HG03196 (cell line): Measurements from ENCODE around the gene PPP3R2.
"Not testable (repeated sequence)": the region's sequence is repeated elsewhere in the genome, so short reads cannot be mapped to it uniquely, and the experiment has no call there.

Experiments
- ATAC-seq: cut with Tn5 transposase; IDR thresholded peaks from one replicate; pipeline ENCODE4 v1.9.1; 2021; ENCODE audit not compliant: unreplicated experiment

The PPP3R2 gene

DNA sequence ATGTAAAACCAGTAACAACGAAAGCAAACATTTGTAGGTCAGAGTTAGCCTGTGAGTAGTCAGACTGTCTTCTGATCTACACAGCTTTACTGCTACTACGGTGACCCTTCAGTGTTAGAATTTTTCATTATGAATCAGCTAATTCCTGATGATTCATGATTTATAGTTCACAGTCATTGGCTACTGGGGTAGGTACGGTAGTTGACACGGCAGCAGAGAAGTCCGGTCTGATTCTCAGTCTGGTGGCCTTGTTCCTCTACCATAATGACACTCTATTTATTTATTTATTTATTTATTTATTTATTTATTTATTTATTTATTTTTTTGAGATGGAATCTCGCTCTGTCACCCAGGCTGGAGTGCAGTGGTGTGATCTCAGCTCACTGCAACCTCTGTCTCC lies 4.7 kb downstream of the PPP3R2 start:
- not testable (repeated sequence) for ATAC-seq

DNA sequence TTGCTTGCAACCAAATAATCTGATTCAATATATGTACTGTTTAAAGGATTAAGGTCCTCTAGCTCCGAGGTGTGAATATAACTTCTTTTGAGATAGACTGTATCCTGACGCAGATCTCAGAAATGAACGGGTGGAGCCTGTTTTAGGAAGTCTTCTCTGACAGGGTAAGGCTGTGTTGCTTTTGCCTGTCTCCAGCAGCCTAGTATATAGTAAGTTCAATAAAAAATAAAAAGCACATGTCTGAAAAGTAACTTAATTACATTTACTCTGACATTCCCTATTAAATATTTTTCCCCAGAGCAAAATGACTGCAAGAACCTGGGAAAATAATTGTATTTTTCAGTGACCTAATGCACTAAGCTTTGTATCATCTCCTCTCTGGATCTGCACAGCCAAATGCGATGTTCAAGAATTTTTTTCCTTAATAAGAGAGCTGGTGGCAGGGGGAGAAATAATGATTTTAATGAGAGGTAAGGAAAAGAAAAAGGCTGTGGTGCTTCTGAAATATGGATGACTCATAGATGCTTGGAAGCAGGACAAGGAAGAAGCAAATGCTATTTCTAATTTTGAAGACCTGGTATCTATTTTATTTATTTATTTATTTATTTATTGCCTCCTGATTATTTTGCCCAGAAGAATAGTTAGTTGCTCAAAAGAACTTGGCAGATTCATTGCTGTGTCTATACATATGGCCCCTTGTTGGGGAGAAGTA lies 7.3 kb downstream of the PPP3R2 start:
- ATAC-seq: no peak

GRCh38 chr9:101586651-101587050 lies 8.1 kb downstream of the PPP3R2 start:
- peak; percentile 90 for ATAC-seq

DNA sequence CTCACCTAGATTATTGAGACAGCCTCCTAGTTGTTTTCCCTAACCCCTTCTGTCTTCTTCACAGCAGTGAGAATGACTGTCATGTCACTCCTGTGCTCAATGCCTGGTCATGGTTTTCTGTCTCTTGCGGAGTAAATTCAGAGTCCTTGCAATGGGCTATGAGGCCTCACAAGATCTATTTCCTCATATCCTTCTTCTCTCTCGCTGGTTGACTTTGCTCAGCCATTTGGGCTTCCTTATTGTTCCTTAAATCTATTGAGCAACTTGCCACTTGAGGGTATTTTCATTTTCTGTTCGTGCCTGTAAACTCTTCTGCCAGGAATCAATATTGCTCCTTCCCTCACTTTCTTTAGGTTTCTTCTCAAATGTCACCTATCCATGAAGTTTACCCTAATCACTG lies 9.0 kb downstream of the PPP3R2 start:
- no peak for ATAC-seq

DNA sequence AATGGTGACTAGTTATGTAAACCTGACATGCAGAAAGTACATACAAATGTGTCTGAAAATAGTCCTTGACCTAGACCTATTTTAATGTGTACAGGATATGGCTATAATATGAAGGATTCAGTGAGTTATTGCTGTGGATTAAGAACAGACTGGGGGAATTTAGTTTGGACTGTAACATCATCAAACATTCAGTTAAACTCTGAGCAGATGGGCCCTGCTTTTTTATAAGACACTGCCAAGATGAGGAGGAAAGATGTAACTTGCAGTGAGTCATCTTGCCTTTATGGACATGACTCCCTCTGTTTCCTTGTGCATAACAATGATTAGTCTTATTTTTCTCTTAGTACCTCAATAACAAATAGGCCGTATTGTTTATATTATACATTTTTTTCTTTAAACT lies 12.2 kb downstream of the PPP3R2 start:
- no peak for ATAC-seq

GRCh38 chr9:101579711-101580545 lies 14.8 kb downstream of the PPP3R2 start:
- no peak for ATAC-seq

DNA sequence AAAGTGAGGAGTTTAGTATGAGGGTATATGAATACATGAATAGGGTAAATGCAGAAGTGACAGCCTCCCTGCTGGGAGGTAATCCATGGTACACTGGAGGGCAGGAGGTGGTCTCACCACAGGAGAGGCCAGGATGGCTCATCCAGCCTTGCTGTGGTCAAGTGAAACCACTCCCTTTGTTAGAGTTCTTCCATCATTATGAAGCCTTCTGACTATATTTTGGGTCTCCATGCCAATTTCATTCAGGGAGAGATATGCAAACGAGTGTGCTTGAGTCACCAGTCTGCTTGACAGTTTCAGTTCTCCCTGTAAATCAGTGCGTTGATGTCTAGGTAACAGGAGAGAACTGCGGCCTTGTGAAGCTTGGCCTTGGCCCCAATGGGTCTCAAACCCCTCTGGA lies 16.4 kb downstream of the PPP3R2 start:
- peak; percentile 56 for ATAC-seq

DNA sequence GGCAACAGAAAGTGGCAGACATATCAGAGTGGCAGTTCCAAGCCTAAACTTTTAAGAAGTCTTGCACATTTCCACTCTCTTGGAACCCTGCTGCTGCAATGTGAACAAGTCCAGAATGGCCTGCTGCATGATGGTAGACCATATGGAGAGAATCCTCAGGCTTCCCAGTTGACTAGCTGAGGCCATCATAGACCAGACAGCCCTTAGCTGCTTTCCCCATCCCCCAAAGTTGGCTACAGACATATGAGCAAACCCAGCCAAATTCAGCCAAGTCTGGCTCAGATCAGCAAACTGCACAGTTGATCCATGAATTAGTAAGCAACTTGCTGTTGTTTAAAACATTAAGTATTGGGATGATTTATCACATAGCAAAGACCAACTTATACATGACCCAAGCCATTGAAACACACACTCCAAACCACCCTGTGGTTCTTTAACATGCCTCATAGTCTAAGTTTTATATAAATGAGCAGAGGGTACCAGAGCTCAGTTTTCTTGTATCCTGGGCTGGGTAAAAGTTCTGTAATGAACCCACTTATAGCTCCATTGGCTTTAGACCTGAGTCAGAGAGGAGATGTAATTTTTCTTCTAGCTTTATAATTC lies 19.9 kb downstream of the PPP3R2 start:
- no peak for ATAC-seq

- ATAC-seq: no peak
Measured at GRCh38 chr9:101572316-101572715, 22.5 kb downstream of the PPP3R2 start.

- no peak for ATAC-seq
Measured at GRCh38 chr9:101571114-101571513, 23.7 kb downstream of the PPP3R2 start.

GRCh38 chr9:101569741-101570501 lies 24.8 kb downstream of the PPP3R2 start:
- no peak for ATAC-seq

DNA sequence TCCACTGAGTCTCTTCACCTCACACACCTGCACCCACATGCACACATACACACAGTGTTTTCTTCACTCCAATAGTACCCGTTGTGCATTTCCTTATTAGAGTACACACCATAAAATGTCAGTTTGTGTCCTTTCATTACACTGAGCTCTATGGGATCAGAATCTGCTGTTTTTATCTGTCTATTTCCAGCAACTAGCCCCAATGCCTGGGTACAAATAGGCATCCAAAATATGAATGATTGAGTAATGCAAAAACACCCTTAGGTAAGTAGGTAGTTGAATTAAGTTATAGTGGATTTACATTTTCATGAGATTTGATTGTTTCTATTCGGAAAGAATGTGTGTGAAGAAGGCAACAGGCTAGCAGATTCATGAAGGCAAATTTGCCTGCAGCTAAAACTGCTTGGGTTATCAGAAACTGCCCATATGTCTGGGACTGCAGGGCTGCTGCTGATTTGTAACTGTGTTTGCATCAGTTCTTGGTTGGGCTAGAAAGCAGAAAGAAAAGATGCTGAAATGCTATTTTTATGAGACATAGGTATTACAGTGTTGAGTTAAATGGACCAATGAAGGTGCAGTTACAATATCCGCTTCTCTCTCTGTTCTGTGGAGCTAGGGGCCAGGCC lies 26.9 kb downstream of the PPP3R2 start:
- ATAC-seq: no peak

GRCh38 chr9:101566904-101567724 lies 27.7 kb downstream of the PPP3R2 start:
- no peak for ATAC-seq

GRCh38 chr9:101564252-101564651 lies 30.5 kb downstream of the PPP3R2 start:
- ATAC-seq: no peak

- no peak for ATAC-seq
Measured at GRCh38 chr9:101562966-101563365, 31.8 kb downstream of the PPP3R2 start.

GRCh38 chr9:101561740-101562139 lies 33.0 kb downstream of the PPP3R2 start:
- no peak for ATAC-seq

DNA sequence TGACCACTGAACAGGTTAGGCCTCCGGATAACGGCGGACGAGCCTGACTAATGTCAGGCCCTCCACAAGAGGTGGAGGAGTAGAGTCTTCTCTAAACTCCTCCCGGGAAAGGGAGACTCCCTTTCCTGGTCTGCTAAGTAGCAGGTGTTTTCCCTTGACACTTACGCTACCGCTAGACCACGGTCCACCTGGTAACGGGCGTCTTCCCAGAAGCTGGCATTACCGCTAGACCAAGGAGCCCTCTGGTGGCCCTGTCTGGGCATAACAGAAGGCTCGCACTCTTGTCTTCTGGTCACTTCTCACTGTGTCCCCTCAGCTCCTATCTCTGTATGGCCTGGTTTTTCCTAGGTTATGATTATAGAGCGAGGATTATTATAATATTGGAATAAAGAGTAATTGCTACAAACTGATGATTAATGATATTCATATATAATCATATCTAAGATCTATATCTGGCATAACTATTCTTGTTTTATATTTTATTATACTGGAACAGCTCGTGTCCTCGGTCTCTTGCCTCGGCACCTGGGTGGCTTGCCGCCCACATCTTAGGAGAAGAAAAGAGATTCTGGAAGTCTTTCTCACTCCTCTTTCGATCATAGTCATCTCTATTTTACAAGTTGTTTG lies 45.2 kb downstream of the PPP3R2 start:
- not testable (repeated sequence) for ATAC-seq

DNA sequence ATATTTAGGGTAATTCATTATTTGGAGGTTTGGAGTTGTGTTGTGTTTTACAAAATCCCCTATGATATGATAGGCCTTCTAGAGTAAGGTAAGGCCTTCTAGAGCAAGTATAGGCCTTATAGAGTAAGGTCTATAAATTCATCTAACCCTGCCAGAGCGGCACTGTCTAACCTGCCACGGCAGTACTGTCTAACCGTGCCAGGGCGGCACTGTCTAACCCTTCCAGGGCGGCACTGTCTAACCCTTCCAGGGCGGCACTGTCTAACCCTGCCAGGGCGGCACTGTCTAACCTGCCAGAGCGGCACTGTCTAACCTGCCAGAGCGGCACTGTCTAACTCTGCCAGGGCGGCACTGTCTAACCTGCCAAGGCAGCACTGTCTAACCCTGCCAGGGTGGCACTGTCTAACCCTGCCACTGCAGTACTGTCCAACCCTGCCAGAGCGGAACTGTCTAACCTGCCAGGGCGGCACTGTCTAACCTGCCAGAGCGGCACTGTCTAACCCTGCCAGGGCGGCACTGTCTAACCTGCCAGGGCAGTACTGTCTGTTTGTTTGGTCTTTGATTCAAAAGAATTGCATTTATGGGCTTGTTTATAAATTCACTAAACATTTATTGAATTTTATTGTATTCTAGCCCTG lies 51.6 kb downstream of the PPP3R2 start:
- ATAC-seq: no peak
